SJCRH30 (cell line): ENCODE measurements around the gene GJA5. TPM values are rescaled to one million over a fixed set of nuclear protein-coding genes. Genes with fewer than 3 reads are reported as not detected.
A peak's percentile ranks its signal among the peaks of the same experiment; 100 is the strongest.

Source experiments
- DNase-seq, 2 experiments: peaks; one replicate each; pipeline ENCODE4 v3.0.0-alpha.2; 2015 to 2020
- H3K27ac ChIP-seq: fragments of 250-450 bp; sonication (Bioruptor Pico); 2 replicates; pipeline ENCODE4 v1.5.1; 2020; ENCODE audit warnings: mild to moderate bottlenecking, moderate library complexity
- H3K27me3 ChIP-seq: fragments of 250-450 bp; sonication (Bioruptor Pico); 2 replicates; pipeline ENCODE4 v1.5.1; 2020; ENCODE audit warnings: mild to moderate bottlenecking, moderate library complexity
- H3K36me3 ChIP-seq: fragments of 250-450 bp; sonication (Bioruptor Pico); 2 replicates; pipeline ENCODE4 v1.5.1; 2020; ENCODE audit warnings: mild to moderate bottlenecking, moderate library complexity
- H3K4me1 ChIP-seq: fragments of 250-450 bp; sonication (Bioruptor Pico); 2 replicates; pipeline ENCODE4 v1.5.1; 2020; ENCODE audit warnings: mild to moderate bottlenecking, moderate library complexity
- H3K4me3 ChIP-seq: fragments of 250-450 bp; sonication (Bioruptor Pico); 2 replicates; pipeline ENCODE4 v1.5.1; 2020; ENCODE audit warnings: mild to moderate bottlenecking, moderate library complexity
- H3K9me3 ChIP-seq: fragments of 250-450 bp; sonication (Bioruptor Pico); replicated peaks from 2 replicates; pipeline ENCODE4 v1.5.1; 2020; ENCODE audit warnings: mild to moderate bottlenecking, moderate library complexity
- total RNA-seq: library from RNA; depleted of rRNA; stranded (reverse); fragments of >200 nt; shearing (Covaris generic); gene quantifications from 2 replicates; pipeline ENCODE4 v1.2.3, GENCODE V29; 2014; rRNA removed

The GJA5 gene
- total RNA-seq, 1 experiment from 2014 or later, result not detected

GRCh38 chr1:147723691-147724323 lies 36.6 kb downstream of the GJA5 start:
- no peak overlapping the region for H3K4me3 ChIP-seq
- peak in 1 of 2 experiments; percentile 26 for DNase-seq

GRCh38 chr1:147722124-147722523 lies 38.3 kb downstream of the GJA5 start:
- no peak for DNase-seq
- no peak overlapping the region for H3K27ac ChIP-seq
- H3K9me3 ChIP-seq, result no peaks in the 10 kb centered on the region
- no peaks in the 10 kb centered on the region for H3K36me3 ChIP-seq
- no peaks in the 10 kb centered on the region for H3K27me3 ChIP-seq
- no peak overlapping the region for H3K4me3 ChIP-seq
- H3K4me1 ChIP-seq, result no peaks in the 10 kb centered on the region

More at GRCh38 chr1:147723691-147724323, 36.6 kb downstream of the GJA5 start:
- H3K27ac ChIP-seq, result no peak overlapping the region
- no peaks in the 10 kb centered on the region for H3K27me3 ChIP-seq
- H3K36me3 ChIP-seq, result no peaks in the 10 kb centered on the region
- H3K9me3 ChIP-seq, result no peaks in the 10 kb centered on the region
- H3K4me1 ChIP-seq, result no peaks in the 10 kb centered on the region

DNA sequence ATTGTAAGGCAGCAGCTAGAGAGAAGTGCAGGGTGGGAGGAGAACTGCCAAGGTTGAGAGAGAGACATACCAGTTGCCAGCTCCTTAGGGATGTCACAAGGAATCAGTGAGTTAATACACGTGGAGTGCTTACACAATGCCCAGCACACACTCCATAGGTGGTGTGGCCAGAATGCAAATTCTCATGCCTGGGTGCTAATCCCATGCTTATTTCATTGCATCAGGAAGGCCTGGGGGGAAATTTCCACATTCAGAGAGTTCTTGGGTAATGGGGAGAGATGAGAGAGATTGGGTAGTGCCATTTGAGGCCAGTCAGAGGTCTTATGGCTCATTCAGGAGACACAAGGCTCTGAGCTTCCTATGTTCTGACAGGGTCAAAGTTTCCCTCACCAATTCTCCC lies 38.7 kb downstream of the GJA5 start:
- no peak for DNase-seq
- no peaks in the 10 kb centered on the region for H3K9me3 ChIP-seq
- no peak overlapping the region for H3K27ac ChIP-seq
- no peaks in the 10 kb centered on the region for H3K36me3 ChIP-seq
- no peaks in the 10 kb centered on the region for H3K4me1 ChIP-seq
- H3K27me3 ChIP-seq, result no peaks in the 10 kb centered on the region
- H3K4me3 ChIP-seq, result no peak overlapping the region

GRCh38 chr1:147720557-147720956 lies 39.8 kb downstream of the GJA5 start:
- H3K9me3 ChIP-seq, result no peaks in the 10 kb centered on the region
- no peaks in the 10 kb centered on the region for H3K36me3 ChIP-seq
- no peaks in the 10 kb centered on the region for H3K4me1 ChIP-seq
- no peak overlapping the region for H3K27ac ChIP-seq
- no peaks in the 10 kb centered on the region for H3K27me3 ChIP-seq
- no peak overlapping the region for H3K4me3 ChIP-seq
- peak; percentile 25 to 38 for DNase-seq

DNA sequence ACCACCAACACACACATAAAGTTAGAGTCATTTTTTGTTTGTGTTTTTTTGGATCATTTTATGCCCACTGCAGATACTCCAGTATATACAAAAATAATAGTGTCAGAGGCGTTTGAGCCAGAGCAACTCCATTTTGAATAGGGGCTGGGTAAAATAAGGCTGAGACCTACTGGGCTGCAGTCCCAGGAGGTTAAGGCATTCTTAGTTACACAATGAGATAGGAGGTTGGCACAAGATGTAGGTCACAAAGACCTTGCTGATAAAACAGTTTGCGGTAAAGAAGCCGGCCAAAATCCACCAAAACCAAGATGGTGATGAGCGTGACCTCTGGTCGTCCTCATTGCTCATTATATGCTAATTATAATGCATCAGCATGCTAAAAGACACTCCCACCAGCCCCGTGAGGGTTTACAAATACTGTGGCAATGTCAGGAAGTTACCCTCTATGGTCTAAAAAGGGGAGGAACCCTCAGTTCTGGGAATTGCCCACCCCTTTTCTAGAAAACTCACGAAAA lies 40.6 kb downstream of the GJA5 start:
- H3K36me3 ChIP-seq, result no peaks in the 10 kb centered on the region

GRCh38 chr1:147719029-147719698 lies 41.2 kb downstream of the GJA5 start:
- no peak overlapping the region for H3K4me3 ChIP-seq
- no peaks in the 10 kb centered on the region for H3K4me1 ChIP-seq
- no peaks in the 10 kb centered on the region for H3K9me3 ChIP-seq
- no peaks in the 10 kb centered on the region for H3K36me3 ChIP-seq
- H3K27me3 ChIP-seq, result no peaks in the 10 kb centered on the region
- DNase-seq, result peak in 1 of 2 experiments; percentile 10
- no peak overlapping the region for H3K27ac ChIP-seq

More for the DNA sequence above, 40.6 kb downstream of the GJA5 start:
- H3K9me3 ChIP-seq, result no peaks in the 10 kb centered on the region
- no peak for DNase-seq
- H3K4me1 ChIP-seq, result no peaks in the 10 kb centered on the region
- H3K27me3 ChIP-seq, result no peaks in the 10 kb centered on the region
- H3K4me3 ChIP-seq, result no peak overlapping the region
- H3K27ac ChIP-seq, result no peak overlapping the region

DNA sequence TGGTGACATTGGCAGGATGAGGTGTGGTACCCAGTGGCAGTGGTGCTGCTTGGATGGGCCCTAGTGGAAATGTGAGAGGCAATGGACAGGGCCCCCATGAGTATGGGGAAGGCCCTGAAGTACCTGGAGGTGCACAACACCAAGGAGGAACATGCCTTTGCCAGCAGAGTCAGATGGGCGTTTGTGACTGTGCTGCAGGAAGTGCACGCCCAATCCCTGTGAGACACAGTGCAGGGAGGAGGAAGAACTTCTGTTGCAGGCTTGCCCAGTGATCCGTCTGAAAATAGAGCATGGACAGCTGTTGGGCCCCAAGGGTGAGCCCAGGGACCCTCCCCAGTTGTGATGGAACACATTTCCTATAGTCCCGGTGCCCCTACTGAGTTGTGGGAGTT lies 42.7 kb downstream of the GJA5 start:
- H3K9me3 ChIP-seq, result no peaks in the 10 kb centered on the region
- no peaks in the 10 kb centered on the region for H3K36me3 ChIP-seq
- no peak overlapping the region for H3K27ac ChIP-seq
- no peak for DNase-seq
- no peak overlapping the region for H3K4me3 ChIP-seq
- no peaks in the 10 kb centered on the region for H3K27me3 ChIP-seq
- no peaks in the 10 kb centered on the region for H3K4me1 ChIP-seq

- no peak overlapping the region for H3K4me3 ChIP-seq
- no peaks in the 10 kb centered on the region for H3K9me3 ChIP-seq
- no peaks in the 10 kb centered on the region for H3K27me3 ChIP-seq
- H3K36me3 ChIP-seq, result no peaks in the 10 kb centered on the region
- H3K4me1 ChIP-seq, result no peaks in the 10 kb centered on the region
- no peak overlapping the region for H3K27ac ChIP-seq
- no peak for DNase-seq
Observed at GRCh38 chr1:147717051-147717705, 43.2 kb downstream of the GJA5 start.

DNA sequence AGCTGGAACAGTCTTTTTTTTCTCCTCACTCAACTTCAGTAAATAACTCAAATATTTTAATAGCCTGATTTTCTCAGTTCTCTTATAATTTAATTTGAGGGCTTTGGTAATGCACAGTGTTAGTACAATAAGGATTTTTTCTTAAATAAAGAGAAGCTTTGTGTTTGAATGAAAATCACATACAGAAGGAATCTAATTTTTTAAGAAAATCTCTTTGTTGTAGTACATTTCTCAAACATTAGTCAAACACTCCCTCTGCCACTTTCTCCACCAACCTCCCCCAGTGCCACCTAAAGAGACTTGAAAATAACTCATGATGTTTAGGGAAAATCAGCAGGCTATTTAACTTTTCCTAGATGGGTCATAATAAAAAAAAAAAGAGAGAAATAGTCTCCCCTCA lies 47.8 kb downstream of the GJA5 start:
- no peaks in the 10 kb centered on the region for H3K4me1 ChIP-seq

More for the DNA sequence above, 47.8 kb downstream of the GJA5 start:
- no peak for DNase-seq
- Histone ChIP-seq H3K9me3 (no peaks in the 10 kb centered on the region), H3K36me3 (no peaks in the 10 kb centered on the region), H3K4me3 (no peak overlapping the region), H3K27me3 (no peaks in the 10 kb centered on the region), H3K27ac (no peak overlapping the region)

Other genes starting within 250 kb of the GJA5 start
- gene BCL9, start 219.1 kb downstream of the GJA5 start, total RNA-seq, result 18.8 and 19.0 TPM in 2 replicates
- gene ACP6, start 90.1 kb downstream of the GJA5 start, total RNA-seq, result 1.6 and 1.8 TPM in 2 replicates
- gene GJA8, start 142.2 kb upstream of the GJA5 start, total RNA-seq, result not detected in 2 replicates
- gene GPR89B, start 167.8 kb upstream of the GJA5 start, total RNA-seq, result 28.3 and 29.7 TPM in 2 replicates